Hematopoietic multipotent progenitor cell (in vitro differentiated cells): ENCODE results near the gene PRX. TPM values are rescaled to one million over a fixed set of nuclear protein-coding genes. Genes with fewer than 3 reads are reported as not detected.
"Not testable (repeated sequence)": the region's sequence is repeated elsewhere in the genome, so short reads cannot be mapped to it uniquely, and the experiment has no call there.

ENCODE experiments used
- DNase-seq, 3 donors: peaks; one replicate each; pipeline ENCODE4 v3.0.0-alpha.2; 2011 to 2015; ENCODE audit warnings: low read depth in 2 of 3, low spot score in 2 of 3
- total RNA-seq: library from RNA; depleted of rRNA; stranded (reverse); fragments of >200 nt; gene quantifications from one replicate; pipeline ENCODE4 v1.2.3, GENCODE V29; 2012

PRX gene
- total RNA-seq, 1 donor: 2.2 TPM

GRCh38 chr19:40392894-40393517, 20.2 kb downstream of the PRX start:
- no peak for DNase-seq

DNA sequence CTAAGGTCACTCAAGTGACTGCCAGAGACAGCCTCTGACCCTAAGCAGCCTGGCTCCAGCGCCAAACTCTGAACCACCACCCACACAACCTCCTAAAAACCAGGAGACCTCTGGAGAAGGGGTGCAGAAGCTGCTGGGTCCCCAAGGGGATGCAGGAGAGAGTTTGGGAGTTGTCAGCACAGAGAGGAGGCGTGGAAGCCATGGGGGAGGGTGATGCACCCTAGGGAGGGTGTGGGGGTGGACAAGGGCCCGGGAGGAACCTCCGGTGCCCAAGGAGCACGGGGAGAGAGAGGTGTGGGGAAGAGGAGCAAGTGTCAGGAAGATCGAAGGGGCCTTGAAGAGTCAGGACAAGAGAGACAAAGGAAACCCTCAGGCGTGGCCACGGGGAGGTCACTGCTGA, 21.1 kb downstream of the PRX start:
- DNase-seq: no peak

GRCh38 chr19:40390084-40390742, 23.0 kb downstream of the PRX start, which contains the start of gene HIPK4:
TSS of gene HIPK4 (minus strand) at chr19:40390181. CDS start at chr19:40389902, 279 bp downstream.
- no peak for DNase-seq

DNA sequence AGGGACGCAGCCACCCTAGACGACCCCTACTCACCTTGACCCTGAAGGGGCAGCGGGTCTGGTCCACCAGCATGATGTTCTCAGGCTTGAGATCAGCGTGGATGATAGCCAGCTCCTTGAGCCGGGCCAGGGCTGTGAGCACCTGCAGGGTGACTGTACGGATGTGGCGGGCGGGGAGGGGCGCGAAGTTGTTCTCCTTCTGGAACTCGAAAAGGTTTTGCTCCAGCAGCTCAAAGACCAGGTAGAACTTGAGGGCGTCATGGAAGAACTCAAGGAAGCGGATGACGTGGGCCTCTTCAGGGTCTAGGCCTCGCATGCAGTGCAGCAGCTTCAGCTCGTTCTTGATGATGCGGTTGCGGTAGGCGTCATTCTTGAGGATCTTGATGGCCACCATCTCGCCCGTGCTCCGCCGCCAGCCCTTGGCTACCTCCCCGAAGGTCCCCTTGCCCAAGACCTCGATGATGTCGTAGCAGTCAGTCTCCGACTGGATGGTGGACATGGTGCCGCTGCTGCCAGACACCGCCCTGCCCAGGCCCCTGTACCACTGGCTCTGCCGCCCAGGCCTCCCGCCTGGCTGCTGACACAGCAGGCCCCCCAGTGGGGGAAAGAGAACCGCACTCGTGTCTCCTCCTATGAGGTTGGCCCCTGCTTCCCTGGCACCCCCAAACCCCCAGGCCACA, 23.6 kb downstream of the PRX start:
- no peak for DNase-seq

GRCh38 chr19:40388481-40388880, 24.7 kb downstream of the PRX start:
- no peak for DNase-seq

- DNase-seq: no peak
Measured at GRCh38 chr19:40387155-40387554, 26.0 kb downstream of the PRX start.

- no peak for DNase-seq
Measured at GRCh38 chr19:40383668-40384248, 29.4 kb downstream of the PRX start.

DNA sequence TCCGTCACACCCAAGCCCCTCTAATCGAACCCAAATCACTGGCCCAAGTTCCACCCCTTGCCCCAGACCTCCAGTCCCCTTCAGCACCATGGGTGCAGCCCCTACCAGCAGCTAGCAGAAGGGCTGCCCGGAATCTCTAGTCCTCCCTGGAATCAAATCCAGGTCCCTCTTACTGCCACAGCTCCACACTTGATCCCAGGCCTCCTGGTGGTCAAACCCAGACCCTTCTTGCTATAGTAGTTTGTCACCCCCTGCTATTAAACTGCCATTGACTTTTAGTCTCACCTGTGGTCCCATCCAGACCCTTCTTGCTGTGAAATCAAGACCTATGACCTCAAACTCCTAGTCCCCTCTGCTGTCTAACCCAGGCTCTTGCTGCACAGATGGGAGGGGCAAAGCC, 31.9 kb downstream of the PRX start:
- DNase-seq: no peak

- DNase-seq: no peak
Measured at GRCh38 chr19:40380199-40381037, 32.8 kb downstream of the PRX start.

GRCh38 chr19:40379446-40380198, 33.6 kb downstream of the PRX start:
- no peak for DNase-seq

DNA sequence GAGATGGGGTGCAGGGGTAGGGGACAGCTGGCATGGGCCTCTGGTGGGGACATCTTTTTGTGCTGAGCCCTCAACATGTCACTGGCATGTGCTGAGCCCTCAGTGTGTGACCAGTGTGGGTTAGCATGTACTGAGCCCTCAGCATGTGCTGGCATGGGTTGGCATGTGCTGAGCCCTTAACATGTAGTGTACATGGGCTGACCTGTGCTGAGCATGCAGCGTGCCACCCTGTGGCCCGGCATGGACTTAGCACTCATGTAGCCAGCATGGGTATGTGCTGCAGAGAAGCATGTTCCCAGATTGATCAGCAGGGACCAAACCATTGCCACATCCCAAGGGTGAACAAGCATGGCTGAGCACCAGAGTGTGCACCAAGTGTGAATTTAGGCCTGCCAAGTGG, 34.7 kb downstream of the PRX start:
- DNase-seq: no peak

GRCh38 chr19:40377876-40378385, 35.2 kb downstream of the PRX start:
- DNase-seq: no peak

GRCh38 chr19:40376286-40376862, 36.8 kb downstream of the PRX start:
- no peak for DNase-seq

DNA sequence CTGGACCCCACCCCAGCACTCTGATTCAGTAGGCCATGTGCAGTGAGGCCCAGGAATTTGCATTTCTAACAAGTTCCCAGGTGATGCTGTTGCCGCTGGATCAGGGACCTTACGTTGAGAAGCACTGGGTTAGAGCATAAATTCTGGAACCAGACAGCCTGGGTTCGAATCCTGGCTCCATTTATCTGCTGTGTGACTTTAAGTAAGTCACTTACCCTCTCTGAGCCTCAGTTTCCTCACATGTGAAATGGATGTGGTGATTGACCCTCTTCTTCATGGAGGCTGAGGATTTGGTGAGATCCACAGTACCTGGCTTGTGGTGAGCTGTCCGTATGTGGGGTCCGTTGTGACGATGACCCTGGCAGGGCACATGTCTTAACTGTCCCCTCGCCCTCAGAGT, 39.1 kb downstream of the PRX start:
- no peak for DNase-seq

- no peak for DNase-seq
Measured at GRCh38 chr19:40371802-40372122, 41.4 kb downstream of the PRX start.

GRCh38 chr19:40370997-40371801, 42.0 kb downstream of the PRX start:
- DNase-seq: peak in 1 of 3 donors; percentile 20

DNA sequence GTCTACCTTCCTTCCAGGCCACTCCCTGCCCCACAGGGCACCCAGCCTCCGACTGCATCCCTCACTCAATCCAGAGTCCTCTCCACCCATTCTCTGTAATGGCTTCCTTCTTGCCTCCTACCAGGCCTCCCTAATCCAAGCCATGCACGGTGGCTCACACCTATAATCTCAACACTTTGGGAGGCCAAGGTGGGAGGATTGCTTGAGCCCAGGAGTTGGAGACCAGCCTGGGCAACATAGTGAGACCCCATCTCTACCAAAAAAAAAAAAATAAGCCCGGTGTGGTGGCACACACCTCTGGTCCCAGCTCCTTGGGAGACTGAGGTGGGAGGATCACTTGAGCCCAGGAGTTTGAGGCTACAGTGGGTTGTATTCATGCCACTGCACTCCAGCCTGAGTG, 42.9 kb downstream of the PRX start:
- not testable (repeated sequence) for DNase-seq

- DNase-seq: no peak
Measured at GRCh38 chr19:40369797-40370196, 43.4 kb downstream of the PRX start.
